ENCODE results near the gene ABCC5. TPM values are rescaled to one million over a fixed set of nuclear protein-coding genes. Genes with fewer than 3 reads are reported as not detected.

Gene ABCC5
- total RNA-seq, 1 experiment from 2014 or later, result 29.1 TPM

DNA sequence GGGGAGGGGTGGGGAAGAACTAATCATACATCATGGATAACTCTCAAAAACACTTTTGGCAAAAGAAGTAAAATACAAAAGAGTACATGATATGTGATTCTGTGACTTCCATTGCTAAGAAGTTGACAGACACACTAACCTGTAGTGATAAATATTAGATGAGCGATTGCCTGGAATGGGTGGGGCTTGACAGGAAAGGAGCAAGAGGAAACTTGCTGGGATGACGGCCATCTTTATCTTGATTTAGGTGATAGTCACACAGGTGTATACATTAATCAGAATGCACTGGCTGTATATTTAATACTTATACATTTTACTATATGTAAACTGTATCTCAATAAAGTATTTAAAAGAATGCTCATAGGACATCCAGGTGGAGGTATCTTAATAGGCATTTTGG is 146.1 kb downstream of the ABCC5 start:
- H3K4me1 Mint-ChIP-seq, result no peaks in the 10 kb centered on the region
- H3K36me3 Mint-ChIP-seq, result peaks cover 10% of the 10 kb centered on the region
- no peaks in the 10 kb centered on the region for H3K27me3 Mint-ChIP-seq (ENCODE audit: low read depth)
- TF ChIP-seq, protein P1, sequence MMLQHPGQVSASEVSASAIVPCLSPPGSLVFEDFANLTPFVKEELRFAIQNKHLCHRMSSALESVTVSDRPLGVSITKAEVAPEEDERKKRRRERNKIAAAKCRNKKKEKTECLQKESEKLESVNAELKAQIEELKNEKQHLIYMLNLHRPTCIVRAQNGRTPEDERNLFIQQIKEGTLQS (CRISPR knock-in tag; conservative IDR thresholded peaks at IDR 0.05), result no peak
- H3K4me3 Mint-ChIP-seq, result no peak overlapping the region
- ChIA-PET CTCF (no interaction called here), POLR2A (no interaction called here)
- DNase-seq (ENCODE audit: low spot score), result no peak
- H3K27ac Mint-ChIP-seq, result no peak overlapping the region
- ATAC-seq, result no peak
- no peaks in the 10 kb centered on the region for H3K9me3 Mint-ChIP-seq

GRCh38 chr3:183870563-183870962 is 147.1 kb downstream of the ABCC5 start:
- ChIA-PET CTCF (interaction anchor here (1.0 kb wide), 1 partner anchor 14 kb away, joined by 3 read pairs; the partner anchor contains the start of gene PARL), POLR2A (no interaction called here)
- no peak for DNase-seq (ENCODE audit: low spot score)

More at GRCh38 chr3:183870563-183870962, 147.1 kb downstream of the ABCC5 start:
- Mint-ChIP-seq H3K9me3 (peaks cover 1% of the 10 kb centered on the region; the same call in 1 of the 2 replicates), H3K4me1 (no peaks in the 10 kb centered on the region), H3K27ac (no peak overlapping the region), H3K27me3 (ENCODE audit: low read depth) (no peaks in the 10 kb centered on the region), H3K4me3 (no peak overlapping the region), H3K36me3 (peaks cover 19% of the 10 kb centered on the region)
- no peak for ATAC-seq
- TF ChIP-seq SMAD3 (CRISPR knock-in tag; IDR thresholded peaks at IDR 0.05; ENCODE audit: borderline replicate concordance) (no peak), ZNF671 (CRISPR knock-in tag; IDR thresholded peaks at IDR 0.05) (no peak), TP53 (CRISPR knock-in tag; IDR thresholded peaks at IDR 0.05) (no peak), CREM (CRISPR knock-in tag; IDR thresholded peaks at IDR 0.05) (no peak), PRRX2 (CRISPR knock-in tag; IDR thresholded peaks at IDR 0.05) (no peak), NR3C1 (CRISPR knock-in tag; conservative IDR thresholded peaks at IDR 0.05; ENCODE audit: low read depth) (no peak), E2F5 (CRISPR knock-in tag; IDR thresholded peaks at IDR 0.05) (no peak), ZNF416 (CRISPR knock-in tag; IDR thresholded peaks at IDR 0.05) (no peak), RORB (CRISPR knock-in tag; IDR thresholded peaks at IDR 0.05) (no peak), EMX1 (CRISPR knock-in tag; IDR thresholded peaks at IDR 0.05) (no peak), MAX (CRISPR knock-in tag; IDR thresholded peaks at IDR 0.05) (no peak), ZBTB21 (CRISPR knock-in tag; IDR thresholded peaks at IDR 0.05; ENCODE audit: borderline replicate concordance) (no peak), ATF2 (CRISPR knock-in tag; IDR thresholded peaks at IDR 0.05; ENCODE audit: borderline replicate concordance, low read depth) (no peak)
- TF ChIP-seq, protein P2, sequence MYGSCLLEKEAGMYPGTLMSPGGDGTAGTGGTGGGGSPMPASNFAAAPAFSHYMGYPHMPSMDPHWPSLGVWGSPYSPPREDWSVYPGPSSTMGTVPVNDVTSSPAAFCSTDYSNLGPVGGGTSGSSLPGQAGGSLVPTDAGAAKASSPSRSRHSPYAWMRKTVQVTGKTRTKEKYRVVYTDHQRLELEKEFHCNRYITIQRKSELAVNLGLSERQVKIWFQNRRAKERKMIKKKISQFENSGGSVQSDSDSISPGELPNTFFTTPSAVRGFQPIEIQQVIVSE (CRISPR knock-in tag; IDR thresholded peaks at IDR 0.05; ENCODE audit: borderline replicate concordance), result no peak

Small RNAs within 50 kb of the gene (microRNA-seq; reads per million reads assigned to microRNA genes)
- gene MIR4448 (ENCODE audit: borderline number of aligned reads), result not detected

Other genes starting within 250 kb of the ABCC5 start
- 4.3 to 6.3 TPM (median 5.0 TPM) in 3 replicates for gene MAP6D1, start 192.3 kb downstream of the ABCC5 start, total RNA-seq (2021)
- 71.3 to 93.5 TPM (median 74.3 TPM) in 3 replicates for gene PARL, start 133.0 kb downstream of the ABCC5 start, total RNA-seq (2021)
- gene HTR3D, start 13.9 kb upstream of the ABCC5 start, total RNA-seq (2021), result not detected in 3 replicates
- gene HTR3C, start 35.2 kb upstream of the ABCC5 start, total RNA-seq (2021), result not detected in 3 replicates
- gene HTR3E, start 79.2 kb upstream of the ABCC5 start, total RNA-seq (2021), result not detected in 3 replicates
- 36.6 to 42.3 TPM (median 38.0 TPM) in 3 replicates for gene EIF2B5, start 117.5 kb upstream of the ABCC5 start, total RNA-seq (2021)
- gene DVL3, start 137.5 kb upstream of the ABCC5 start, total RNA-seq (2021), result 64.5 to 76.2 TPM (median 66.5 TPM) in 3 replicates
- 370 to 399 TPM (median 383 TPM) in 3 replicates for gene AP2M1, start 157.0 kb upstream of the ABCC5 start, total RNA-seq (2021)
- 49.7 to 63.6 TPM (median 50.0 TPM) in 3 replicates for gene ABCF3, start 168.3 kb upstream of the ABCC5 start, total RNA-seq (2021)
- 0.44 to 0.57 TPM (median 0.55 TPM) in 3 replicates for gene VWA5B2, start 211.7 kb upstream of the ABCC5 start, total RNA-seq (2021)
- gene ALG3, start 231.1 kb upstream of the ABCC5 start, total RNA-seq (2021), result 57.3 to 60.0 TPM (median 58.7 TPM) in 3 replicates
- 11.3 to 11.8 TPM (median 11.4 TPM) in 3 replicates for gene EEF1AKMT4, start 231.8 kb upstream of the ABCC5 start, total RNA-seq (2021)
- 10.5 to 13.1 TPM (median 11.5 TPM) in 3 replicates for gene CAMK2N2, start 243.7 kb upstream of the ABCC5 start, total RNA-seq (2021)

Measured in WTC11 (cell line).